ENCODE measurements around the gene ZNF784.
"Not testable (repeated sequence)": the region's sequence is repeated elsewhere in the genome, so short reads cannot be mapped to it uniquely, and the experiment has no call there.

ZNF784 gene

GRCh38 chr19:55585658-55586339, 38.6 kb downstream of the ZNF784 start:
- DNase-seq (ENCODE audit: low read depth in 1 of 2, low spot score in 1 of 2), result peak in 1 of 2 donors; percentile 31

GRCh38 chr19:55584871-55585270, 39.5 kb downstream of the ZNF784 start:
- DNase-seq (ENCODE audit: low read depth in 1 of 2, low spot score in 1 of 2), result no peak

GRCh38 chr19:55583897-55584296, 40.5 kb downstream of the ZNF784 start:
- not testable (repeated sequence) for DNase-seq (ENCODE audit: low read depth in 1 of 2, low spot score in 1 of 2)

GRCh38 chr19:55582284-55582683, 42.1 kb downstream of the ZNF784 start:
- not testable (repeated sequence) for DNase-seq (ENCODE audit: low read depth in 1 of 2, low spot score in 1 of 2)

DNA sequence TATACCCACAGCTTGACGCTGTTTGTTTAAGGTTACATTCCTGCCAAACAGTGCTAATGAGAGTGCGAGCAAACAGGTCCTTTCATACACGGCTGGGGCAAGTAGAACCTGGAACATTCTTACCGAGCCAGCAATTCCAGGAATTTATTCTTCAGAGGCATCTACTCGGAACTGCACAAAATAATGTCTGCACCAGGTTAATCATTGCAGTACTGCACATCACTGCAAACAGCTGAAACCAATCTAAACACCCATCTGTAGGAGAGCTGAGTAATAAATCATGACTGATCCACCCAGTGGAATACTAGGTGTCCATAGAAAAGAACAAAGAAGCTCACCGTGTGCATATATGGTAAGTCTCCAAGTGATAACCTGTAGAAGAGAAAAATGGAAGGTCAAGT, 42.5 kb downstream of the ZNF784 start:
- no peak for DNase-seq (ENCODE audit: low read depth in 1 of 2, low spot score in 1 of 2)

- no peak for DNase-seq (ENCODE audit: low read depth in 1 of 2, low spot score in 1 of 2)
These were observed 43.1 kb downstream of the ZNF784 start for GRCh38 chr19:55581145-55581822.

GRCh38 chr19:55580628-55581144, 43.7 kb downstream of the ZNF784 start, which contains the start of gene ZNF579:
Gene ZNF579, minus strand, starts transcription at chr19:55580848. Its CDS starts 1,209 bp downstream, at chr19:55579639.
- peak; percentile 42 to 62 for DNase-seq (ENCODE audit: low read depth in 1 of 2, low spot score in 1 of 2)

DNA sequence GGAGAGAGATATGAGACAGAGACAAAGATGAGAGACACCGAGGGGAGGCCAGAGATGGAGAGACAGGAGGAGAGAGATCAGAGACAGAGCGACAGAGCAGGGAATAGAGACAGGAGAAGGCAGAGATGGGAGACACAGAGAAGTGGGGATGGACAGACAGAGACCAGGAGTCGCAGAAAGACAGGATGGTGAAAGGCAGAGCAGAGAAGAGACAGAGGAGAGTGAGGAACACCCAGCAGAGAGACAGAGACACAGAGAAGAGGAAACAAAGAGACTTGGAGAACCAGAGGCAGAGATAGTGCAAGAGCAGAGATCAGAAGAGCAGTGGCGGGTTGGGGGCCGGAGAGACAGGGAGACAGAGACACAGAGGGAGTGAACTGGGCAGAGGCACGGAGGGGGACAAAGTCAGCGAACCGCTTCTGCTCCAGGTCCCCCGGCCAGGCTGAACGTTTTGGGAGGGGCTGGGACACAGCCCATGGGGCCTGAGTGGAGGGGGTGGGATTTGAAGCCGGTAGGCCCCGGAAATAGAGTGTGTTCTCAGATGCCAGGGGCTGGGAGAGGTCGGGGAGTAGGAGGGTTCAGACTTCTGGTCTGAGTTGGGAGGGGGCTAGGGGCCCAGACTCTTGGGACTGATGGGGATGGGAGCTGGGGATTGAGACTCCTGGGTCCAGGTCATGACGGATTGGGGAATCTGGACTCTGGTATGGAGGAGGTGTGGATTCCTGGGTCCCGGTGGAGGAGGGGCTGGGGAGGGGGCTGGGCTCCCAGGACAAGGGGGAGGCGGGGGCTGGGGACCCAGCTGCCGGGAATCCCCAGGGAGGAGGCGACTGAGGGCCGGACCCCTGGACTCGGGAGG, 44.4 kb downstream of the ZNF784 start:
- no peak for DNase-seq (ENCODE audit: low read depth in 1 of 2, low spot score in 1 of 2)

DNA sequence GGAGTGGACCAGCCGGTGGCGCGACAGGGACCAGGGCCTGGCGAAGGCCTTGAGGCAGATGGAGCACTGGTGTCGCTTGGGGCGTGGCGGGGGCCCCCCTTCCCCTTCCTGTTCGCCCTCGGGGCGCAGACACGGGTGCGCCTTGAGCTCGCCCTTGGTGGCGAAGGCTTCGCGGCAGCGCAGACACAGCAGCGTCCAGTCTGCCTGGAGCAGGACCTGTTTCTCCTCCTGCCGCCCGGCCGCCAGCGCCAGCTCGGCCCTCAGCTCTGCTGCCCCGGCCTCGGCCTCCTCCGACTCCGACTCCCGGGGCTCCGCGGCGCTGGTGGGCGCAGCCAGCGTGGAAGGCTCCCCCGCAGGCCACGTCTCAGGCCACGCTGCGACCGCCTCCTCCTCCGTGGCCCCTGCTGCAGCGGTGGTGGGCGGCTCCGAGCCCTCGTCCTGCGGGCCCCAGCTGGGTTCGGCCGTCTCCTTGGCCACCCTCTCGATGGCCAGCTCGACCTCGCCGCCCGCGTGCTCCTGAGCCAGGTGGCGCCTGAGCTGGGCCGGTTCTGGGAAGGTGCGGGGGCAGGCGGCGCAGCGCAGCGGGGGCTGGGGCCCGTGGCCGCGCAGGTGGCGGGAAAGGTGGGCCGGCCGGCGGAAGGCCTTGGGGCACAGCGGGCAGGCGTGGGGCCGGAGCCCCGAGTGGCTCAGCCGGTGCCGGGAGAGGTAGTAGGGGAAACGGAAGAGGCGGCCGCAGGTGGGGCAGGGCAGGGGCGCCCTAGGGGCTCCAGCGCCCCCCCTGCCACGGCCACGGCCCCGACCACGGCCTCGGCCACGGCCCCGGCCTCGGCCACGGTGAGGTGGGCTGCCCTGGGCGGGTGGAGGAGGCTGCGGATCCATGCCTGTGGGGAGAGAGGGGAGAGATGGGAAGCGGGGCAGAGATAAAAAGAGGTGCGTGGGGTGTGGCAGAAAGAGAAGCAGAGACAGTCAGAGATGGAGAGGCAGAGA, 45.3 kb downstream of the ZNF784 start:
- DNase-seq (ENCODE audit: low read depth in 1 of 2, low spot score in 1 of 2), result no peak

GRCh38 chr19:55578031-55578760, 46.2 kb downstream of the ZNF784 start:
- no peak for DNase-seq (ENCODE audit: low read depth in 1 of 2, low spot score in 1 of 2)

DNA sequence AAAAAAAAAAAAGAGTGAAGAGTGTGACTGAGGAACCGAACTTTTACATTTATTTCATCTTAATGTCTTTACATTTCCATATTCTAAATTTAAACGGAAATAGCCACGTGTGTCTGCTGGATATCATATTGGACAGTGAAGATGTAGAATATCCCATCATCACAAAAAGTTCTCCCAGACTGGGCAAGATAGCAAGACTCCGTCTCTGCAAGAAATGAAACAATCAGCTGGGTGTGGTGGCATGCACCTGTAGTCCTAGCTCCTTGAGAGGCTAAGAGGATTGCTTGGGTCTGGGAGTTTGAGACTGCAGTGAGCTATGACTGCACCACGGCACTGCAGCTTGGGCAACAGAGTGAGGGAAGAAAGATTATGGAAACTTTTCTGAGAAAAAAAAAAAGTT, 47.6 kb downstream of the ZNF784 start:
- DNase-seq (ENCODE audit: low read depth in 1 of 2, low spot score in 1 of 2), result no peak

DNA sequence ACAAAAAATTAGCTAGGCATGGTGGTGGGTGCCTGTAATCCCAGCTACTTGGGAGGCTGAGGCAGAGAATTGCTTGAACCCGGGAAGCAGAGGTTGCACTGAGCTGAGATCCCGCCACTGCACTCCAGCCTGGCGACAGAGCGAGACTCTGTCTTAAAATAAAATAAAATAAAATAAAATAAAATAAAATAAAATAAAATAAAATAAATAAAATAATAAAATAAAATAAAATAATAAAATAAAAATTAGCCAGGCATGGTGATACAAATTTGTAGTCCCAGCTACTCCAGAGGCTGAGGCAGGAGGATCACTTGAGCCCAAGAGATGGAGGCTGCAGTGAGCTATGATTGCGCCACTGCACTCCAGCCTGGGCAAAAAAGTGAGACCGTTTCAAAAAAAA, 50.4 kb downstream of the ZNF784 start:
- DNase-seq (ENCODE audit: low read depth in 1 of 2, low spot score in 1 of 2), result not testable (repeated sequence)
